Neural progenitor cell (in vitro differentiated cells): Measurements from ENCODE around the gene APOBEC3F.

Experiments
- EZH2 ChIP-seq: fragments of 200-600 bp; sonication (generic); IDR thresholded peaks from 2 replicates; pipeline ENCODE4 v1.6.1; 2017; ENCODE audit warnings: antibody characterized with exemption, mild to moderate bottlenecking, moderate library complexity
- TF ChIP-seq, protein P1 (sequence below): fragments of 200-600 bp; sonication (generic); IDR thresholded peaks from 2 replicates; pipeline ENCODE4 v1.5.1; 2017; ENCODE audit warnings: antibody characterized with exemption, mild to moderate bottlenecking

DNA sequence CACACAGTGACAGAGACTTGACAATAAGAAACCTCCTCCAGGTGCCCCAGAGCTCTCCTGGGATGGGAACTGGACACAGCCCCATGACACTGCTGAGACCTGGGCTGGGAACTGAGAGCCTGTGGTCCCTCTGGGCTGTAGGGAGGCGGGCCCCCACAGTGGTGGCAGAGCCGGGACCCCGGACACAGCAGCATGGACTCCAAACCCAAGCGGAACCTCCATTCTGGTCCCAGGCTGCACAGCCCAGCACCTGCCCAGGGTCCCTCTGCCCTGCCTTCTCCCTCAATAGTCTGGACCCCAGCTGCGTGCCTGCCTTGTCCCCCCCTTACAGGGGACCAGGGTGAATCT is 48.0 kb downstream of the APOBEC3F start:
- TF ChIP-seq, protein P1, sequence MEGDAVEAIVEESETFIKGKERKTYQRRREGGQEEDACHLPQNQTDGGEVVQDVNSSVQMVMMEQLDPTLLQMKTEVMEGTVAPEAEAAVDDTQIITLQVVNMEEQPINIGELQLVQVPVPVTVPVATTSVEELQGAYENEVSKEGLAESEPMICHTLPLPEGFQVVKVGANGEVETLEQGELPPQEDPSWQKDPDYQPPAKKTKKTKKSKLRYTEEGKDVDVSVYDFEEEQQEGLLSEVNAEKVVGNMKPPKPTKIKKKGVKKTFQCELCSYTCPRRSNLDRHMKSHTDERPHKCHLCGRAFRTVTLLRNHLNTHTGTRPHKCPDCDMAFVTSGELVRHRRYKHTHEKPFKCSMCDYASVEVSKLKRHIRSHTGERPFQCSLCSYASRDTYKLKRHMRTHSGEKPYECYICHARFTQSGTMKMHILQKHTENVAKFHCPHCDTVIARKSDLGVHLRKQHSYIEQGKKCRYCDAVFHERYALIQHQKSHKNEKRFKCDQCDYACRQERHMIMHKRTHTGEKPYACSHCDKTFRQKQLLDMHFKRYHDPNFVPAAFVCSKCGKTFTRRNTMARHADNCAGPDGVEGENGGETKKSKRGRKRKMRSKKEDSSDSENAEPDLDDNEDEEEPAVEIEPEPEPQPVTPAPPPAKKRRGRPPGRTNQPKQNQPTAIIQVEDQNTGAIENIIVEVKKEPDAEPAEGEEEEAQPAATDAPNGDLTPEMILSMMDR: no peak
- TF ChIP-seq EZH2: no peak
